Bronchial epithelial cell (primary cell): Measurements from ENCODE around the gene CD300A. TPM values are rescaled to one million over a fixed set of nuclear protein-coding genes. Genes with fewer than 3 reads are reported as not detected.

ENCODE experiments used
- DNase-seq: peaks from one replicate; pipeline ENCODE4 v3.0.0-alpha.2; 2010; ENCODE audit warnings: low read depth
- FAIRE-seq: peaks from 2 replicates; lab custom pipeline; 2011; peaks lifted over from hg19 to GRCh38; lab: Jason Lieb, UNC
- H3K27me3 ChIP-seq: 2 replicates; pipeline ENCODE4 v1.5.1; 2011; ENCODE audit warnings: low read length; ENCODE audit not compliant: control insufficient read depth, insufficient read depth
- H3K36me3 ChIP-seq: 2 replicates; pipeline ENCODE4 v1.5.1; 2011; ENCODE audit warnings: low read length; ENCODE audit not compliant: control insufficient read depth, insufficient read depth
- H3K4me3 ChIP-seq: 2 replicates; pipeline ENCODE4 v1.5.1; 2011; ENCODE audit warnings: mild to moderate bottlenecking, low read depth, low read length, control low read depth
- total RNA-seq: library from RNA; depleted of rRNA; stranded (reverse); fragments of >200 nt; gene quantifications from 2 replicates; pipeline ENCODE4 v1.2.1, GENCODE V29; 2014
- TF ChIP-seq, protein P1 (sequence below): IDR thresholded peaks from 2 replicates; pipeline ENCODE4 v1.5.1; 2011; ENCODE audit warnings: mild to moderate bottlenecking, moderate library complexity, low read length, control low read depth, inconsistent platforms; ENCODE audit not compliant: insufficient read depth, severe bottlenecking

The CD300A gene
- total RNA-seq, 1 donor from 2014 or later = not detected

DNA sequence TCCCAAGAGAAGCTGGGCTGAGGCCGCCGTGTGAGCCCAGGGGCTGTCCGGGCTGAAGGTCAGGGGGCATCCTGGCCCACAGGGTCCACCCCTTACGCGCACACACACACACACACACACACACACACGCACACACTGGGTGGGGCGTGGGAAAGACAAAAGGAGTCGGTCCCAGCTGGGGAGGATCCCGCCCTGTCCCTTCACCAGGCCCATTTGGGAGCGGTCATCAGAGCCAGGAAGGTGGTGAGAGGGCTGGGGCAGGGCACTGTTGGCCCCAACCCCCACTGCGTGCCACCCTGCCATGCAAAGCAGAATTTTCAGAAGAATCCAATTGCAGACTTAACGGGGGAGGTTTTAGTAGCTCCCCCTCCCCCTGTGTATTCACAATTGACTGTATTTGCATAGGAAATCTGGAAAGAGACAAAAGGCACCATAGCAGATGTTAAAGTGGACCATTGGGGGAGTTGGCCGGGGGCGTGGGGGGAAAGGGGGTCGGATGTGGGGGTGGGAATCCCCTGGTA lies 11.3 kb upstream of the CD300A start:
- H3K27me3 ChIP-seq = peaks cover 8% of the 10 kb centered on the region
- TF ChIP-seq, protein P1, sequence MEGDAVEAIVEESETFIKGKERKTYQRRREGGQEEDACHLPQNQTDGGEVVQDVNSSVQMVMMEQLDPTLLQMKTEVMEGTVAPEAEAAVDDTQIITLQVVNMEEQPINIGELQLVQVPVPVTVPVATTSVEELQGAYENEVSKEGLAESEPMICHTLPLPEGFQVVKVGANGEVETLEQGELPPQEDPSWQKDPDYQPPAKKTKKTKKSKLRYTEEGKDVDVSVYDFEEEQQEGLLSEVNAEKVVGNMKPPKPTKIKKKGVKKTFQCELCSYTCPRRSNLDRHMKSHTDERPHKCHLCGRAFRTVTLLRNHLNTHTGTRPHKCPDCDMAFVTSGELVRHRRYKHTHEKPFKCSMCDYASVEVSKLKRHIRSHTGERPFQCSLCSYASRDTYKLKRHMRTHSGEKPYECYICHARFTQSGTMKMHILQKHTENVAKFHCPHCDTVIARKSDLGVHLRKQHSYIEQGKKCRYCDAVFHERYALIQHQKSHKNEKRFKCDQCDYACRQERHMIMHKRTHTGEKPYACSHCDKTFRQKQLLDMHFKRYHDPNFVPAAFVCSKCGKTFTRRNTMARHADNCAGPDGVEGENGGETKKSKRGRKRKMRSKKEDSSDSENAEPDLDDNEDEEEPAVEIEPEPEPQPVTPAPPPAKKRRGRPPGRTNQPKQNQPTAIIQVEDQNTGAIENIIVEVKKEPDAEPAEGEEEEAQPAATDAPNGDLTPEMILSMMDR = no peak
- H3K4me3 ChIP-seq = no peak overlapping the region
- H3K36me3 ChIP-seq = no peaks in the 10 kb centered on the region
- FAIRE-seq = no peak
- DNase-seq = no peak

DNA sequence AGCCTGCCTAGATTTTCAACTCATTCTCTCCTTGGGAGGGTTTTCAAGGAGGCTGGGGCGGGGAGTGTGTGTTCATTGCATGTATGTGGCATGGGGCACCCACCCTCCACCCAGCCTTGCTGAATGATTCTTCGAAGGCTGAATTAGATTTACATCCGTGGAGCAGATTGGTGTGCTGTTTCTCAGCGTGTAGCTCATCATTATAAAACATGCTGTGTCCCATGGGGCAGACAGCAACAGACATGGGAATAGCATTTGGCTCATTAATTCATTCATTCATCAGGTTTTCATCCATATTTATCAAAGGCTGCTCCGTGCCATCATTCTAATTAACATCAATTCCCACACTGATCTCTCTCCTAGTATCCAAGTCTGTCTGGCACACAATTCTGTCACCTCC lies 10.6 kb upstream of the CD300A start:
- Histone ChIP-seq H3K36me3 (no peaks in the 10 kb centered on the region), H3K27me3 (peaks cover 8% of the 10 kb centered on the region), H3K4me3 (no peak overlapping the region)
- DNase-seq = no peak
- TF ChIP-seq, protein P1 = no peak
- FAIRE-seq = no peak

DNA sequence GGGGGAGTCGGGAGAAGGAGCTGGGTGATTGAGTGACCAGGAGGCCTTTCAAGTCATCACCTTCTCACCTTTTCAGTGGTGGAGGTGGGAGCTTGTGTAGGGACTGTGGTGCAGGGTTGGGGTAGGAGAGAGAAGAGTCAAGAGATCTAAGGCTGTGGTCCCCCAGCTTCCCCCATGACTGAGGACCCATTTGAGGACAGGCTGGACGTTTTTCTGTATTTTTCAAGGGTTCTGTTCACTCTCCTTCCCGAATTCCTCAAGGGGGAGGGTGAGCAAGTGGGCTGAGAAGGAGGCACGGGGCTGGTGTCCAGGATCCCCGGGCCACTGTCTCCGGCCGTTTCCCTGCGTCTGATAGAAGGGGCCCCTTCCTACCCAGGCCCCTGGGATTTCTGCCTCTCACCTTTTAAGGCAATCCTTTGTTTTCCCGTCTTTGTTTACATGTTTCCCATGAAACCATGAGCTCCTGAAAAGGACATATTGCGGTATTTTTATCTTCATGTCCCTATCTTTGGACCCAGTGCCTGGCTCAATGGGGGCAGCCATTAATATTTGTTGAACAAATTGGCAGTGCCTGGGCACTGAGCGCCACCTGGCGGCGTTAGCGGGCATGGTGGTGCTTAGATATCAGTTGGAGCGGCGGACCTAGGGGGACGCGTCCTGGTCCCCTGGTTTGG lies 9.2 kb upstream of the CD300A start:
- Histone ChIP-seq H3K36me3 (no peaks in the 10 kb centered on the region), H3K27me3 (peaks cover 8% of the 10 kb centered on the region), H3K4me3 (no peak overlapping the region)
- DNase-seq = peak; percentile 35
- FAIRE-seq = no peak
- TF ChIP-seq, protein P1 = peak; percentile 87

DNA sequence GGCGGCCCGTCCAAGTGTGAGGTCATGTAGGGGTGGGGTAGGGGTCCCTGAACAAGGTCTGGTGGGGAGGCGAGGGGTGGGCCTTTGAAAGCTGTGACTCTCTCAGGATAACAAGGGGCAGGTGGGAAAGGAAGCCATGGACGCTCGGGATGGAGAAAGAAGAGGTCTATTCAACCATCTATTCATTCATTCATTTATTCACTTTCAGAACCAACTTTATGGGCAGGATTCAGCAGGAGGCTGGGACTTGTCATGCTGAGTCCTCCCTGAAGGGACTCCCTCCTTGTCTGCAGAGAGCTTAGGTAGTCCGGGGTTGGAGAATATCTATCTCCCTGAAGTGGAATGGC lies 8.6 kb upstream of the CD300A start:
- no peak for FAIRE-seq
- H3K27me3 ChIP-seq = peaks cover 8% of the 10 kb centered on the region
- H3K4me3 ChIP-seq = no peak overlapping the region
- H3K36me3 ChIP-seq = no peaks in the 10 kb centered on the region
- no peak for DNase-seq
- TF ChIP-seq, protein P1 = no peak

DNA sequence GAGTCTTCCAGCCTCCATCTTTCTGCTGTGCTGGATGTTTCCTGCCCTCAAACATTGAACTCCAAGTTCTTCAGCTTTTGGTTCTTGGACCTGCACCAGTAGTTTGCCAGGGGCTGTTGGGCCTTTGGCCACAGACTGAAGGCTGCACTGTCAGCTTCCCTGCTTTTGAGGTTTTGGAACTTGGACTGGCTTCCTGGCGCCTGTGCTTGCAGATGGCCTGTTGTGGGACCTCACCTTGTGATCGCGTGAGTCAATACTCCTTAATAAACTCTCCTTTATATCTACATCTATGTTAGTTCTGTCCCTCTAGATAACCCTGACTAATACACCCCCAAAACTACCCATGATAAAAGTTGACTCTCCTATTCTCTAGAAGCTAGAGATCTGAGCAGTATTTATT lies 7.6 kb upstream of the CD300A start:
- FAIRE-seq = no peak
- H3K36me3 ChIP-seq = no peaks in the 10 kb centered on the region
- no peak for DNase-seq
- H3K4me3 ChIP-seq = no peak overlapping the region
- H3K27me3 ChIP-seq = peaks cover 3% of the 10 kb centered on the region
- TF ChIP-seq, protein P1 = no peak

DNA sequence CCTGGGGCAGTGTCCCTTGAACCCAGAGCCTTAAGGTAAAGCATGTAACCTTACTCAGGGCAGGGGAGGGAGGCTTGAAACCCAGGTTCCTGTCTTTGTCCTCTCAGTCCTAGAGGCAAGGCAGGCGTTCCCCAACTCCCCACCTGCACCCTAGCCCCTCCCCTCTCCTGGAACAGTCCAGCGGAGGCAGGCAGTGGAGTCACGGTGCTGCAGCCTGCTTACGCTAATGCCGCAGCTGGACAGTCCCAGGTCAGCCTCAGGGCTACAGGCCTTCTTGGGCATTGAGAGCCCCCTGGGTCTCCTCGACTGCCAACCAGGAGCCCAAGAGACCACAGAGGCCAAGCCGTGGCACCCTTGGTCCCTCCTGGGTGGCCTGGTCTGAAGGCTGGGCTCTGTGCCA lies 6.8 kb upstream of the CD300A start:
- peaks cover 3% of the 10 kb centered on the region for H3K27me3 ChIP-seq
- no peak overlapping the region for H3K4me3 ChIP-seq
- TF ChIP-seq, protein P1 = no peak
- no peak for FAIRE-seq
- no peaks in the 10 kb centered on the region for H3K36me3 ChIP-seq
- no peak for DNase-seq
